ENCODE measurements around the gene STON2.

GRCh38 chr14:81295958-81296923 is 103.9 kb downstream of the STON2 start:
- no peak for TF ChIP-seq CTCF (IDR thresholded peaks at IDR 0.05)
- no peak for TF ChIP-seq SMC3 (IDR thresholded peaks at IDR 0.05)
- TF ChIP-seq PHF8 (IDR thresholded peaks at IDR 0.05; ENCODE audit: borderline replicate concordance, low read depth) = no peak
- no peak for TF ChIP-seq RAD21 (conservative IDR thresholded peaks at IDR 0.05 in 1 of 2, IDR thresholded peaks at IDR 0.05 in 1 of 2)
- TF ChIP-seq CHD4 (IDR thresholded peaks at IDR 0.05; ENCODE audit: borderline replicate concordance) = no peak
- no peak for TF ChIP-seq BHLHE40 (IDR thresholded peaks at IDR 0.05; ENCODE audit: low read depth, low read length)
- TF ChIP-seq USF2 (IDR thresholded peaks at IDR 0.05) = no peak
- no peak for TF ChIP-seq MAFK (IDR thresholded peaks at IDR 0.05; ENCODE audit: partially characterized antibody)
- no peak for TF ChIP-seq EP300 (IDR thresholded peaks at IDR 0.05)
- no peak for TF ChIP-seq POLR2A (IDR thresholded peaks at IDR 0.05; ENCODE audit: low read length)

Data from A549 (cell line).